Measurements from ENCODE around the gene TEX54.

The TEX54 gene

GRCh38 chr11:62786318-62787004 is 46.2 kb downstream of the TEX54 start:
- DNase-seq = peak; percentile 70

GRCh38 chr11:62782753-62783152 is 49.9 kb downstream of the TEX54 start:
- no peak for DNase-seq

Data from activated gamma-delta T cell (primary cell).